HG03521 (cell line): Measurements from ENCODE around the gene UGT1A4.

Experiments used
- ATAC-seq: cut with Tn5 transposase; IDR thresholded peaks from one replicate; pipeline ENCODE4 v1.9.1; 2021; ENCODE audit warnings: mild to moderate bottlenecking, moderate library complexity; ENCODE audit not compliant: unreplicated experiment

UGT1A4 gene

GRCh38 chr2:233718552-233718951, at the start of gene UGT1A4:
TSS of gene UGT1A4 (plus strand) at chr2:233718736. CDS start at chr2:233718821, 85 bp downstream.
- no peak for ATAC-seq

- no peak for ATAC-seq
These were observed 47.0 kb upstream of the UGT1A4 start, which contains the start of gene UGT1A9 for GRCh38 chr2:233671290-233672161. TSS of gene UGT1A9 (plus strand) at chr2:233671898. CDS start at chr2:233671935, 37 bp downstream.

GRCh38 chr2:233672886-233673285, 45.6 kb upstream of the UGT1A4 start:
- ATAC-seq = no peak

- no peak for ATAC-seq
These were observed 44.6 kb upstream of the UGT1A4 start for GRCh38 chr2:233673896-233674295.

GRCh38 chr2:233674314-233674713, 44.2 kb upstream of the UGT1A4 start:
- ATAC-seq = no peak

GRCh38 chr2:233674995-233675394, 43.5 kb upstream of the UGT1A4 start:
- ATAC-seq = no peak

- no peak for ATAC-seq
These were observed 42.5 kb upstream of the UGT1A4 start for GRCh38 chr2:233676046-233676445.

- no peak for ATAC-seq
These were observed 39.3 kb upstream of the UGT1A4 start for GRCh38 chr2:233679196-233679595.

GRCh38 chr2:233680361-233681045, 38.0 kb upstream of the UGT1A4 start:
- ATAC-seq = no peak

- no peak for ATAC-seq
These were observed 36.9 kb upstream of the UGT1A4 start, which contains the start of gene UGT1A7 for GRCh38 chr2:233681521-233682099. TSS of gene UGT1A7 (plus strand) at chr2:233681901. CDS start at chr2:233681938, 37 bp downstream.

GRCh38 chr2:233684640-233685039, 33.9 kb upstream of the UGT1A4 start:
- ATAC-seq = no peak

GRCh38 chr2:233686928-233687327, 31.6 kb upstream of the UGT1A4 start:
- ATAC-seq = no peak

- ATAC-seq = no peak
These were observed 30.2 kb upstream of the UGT1A4 start for GRCh38 chr2:233688341-233688740.

- ATAC-seq = no peak
These were observed 29.5 kb upstream of the UGT1A4 start for GRCh38 chr2:233689031-233689430.

- ATAC-seq = no peak
These were observed 29.0 kb upstream of the UGT1A4 start for GRCh38 chr2:233689501-233689900.

GRCh38 chr2:233690444-233690843, 28.1 kb upstream of the UGT1A4 start:
- ATAC-seq = no peak

GRCh38 chr2:233691443-233692433, 26.8 kb upstream of the UGT1A4 start:
- no peak for ATAC-seq

GRCh38 chr2:233692648-233693047, 25.9 kb upstream of the UGT1A4 start, which contains the start of gene UGT1A6:
TSS of gene UGT1A6 (plus strand) at chr2:233692890. CDS start at chr2:233693005, 115 bp downstream.
- no peak for ATAC-seq

GRCh38 chr2:233693963-233694362, 24.6 kb upstream of the UGT1A4 start:
- ATAC-seq = no peak

- no peak for ATAC-seq
These were observed 19.8 kb upstream of the UGT1A4 start for GRCh38 chr2:233698740-233699139.
